ENCODE data around the gene CEACAM3.
"Not testable (repeated sequence)": the region's sequence is repeated elsewhere in the genome, so short reads cannot be mapped to it uniquely, and the experiment has no call there.

DNA sequence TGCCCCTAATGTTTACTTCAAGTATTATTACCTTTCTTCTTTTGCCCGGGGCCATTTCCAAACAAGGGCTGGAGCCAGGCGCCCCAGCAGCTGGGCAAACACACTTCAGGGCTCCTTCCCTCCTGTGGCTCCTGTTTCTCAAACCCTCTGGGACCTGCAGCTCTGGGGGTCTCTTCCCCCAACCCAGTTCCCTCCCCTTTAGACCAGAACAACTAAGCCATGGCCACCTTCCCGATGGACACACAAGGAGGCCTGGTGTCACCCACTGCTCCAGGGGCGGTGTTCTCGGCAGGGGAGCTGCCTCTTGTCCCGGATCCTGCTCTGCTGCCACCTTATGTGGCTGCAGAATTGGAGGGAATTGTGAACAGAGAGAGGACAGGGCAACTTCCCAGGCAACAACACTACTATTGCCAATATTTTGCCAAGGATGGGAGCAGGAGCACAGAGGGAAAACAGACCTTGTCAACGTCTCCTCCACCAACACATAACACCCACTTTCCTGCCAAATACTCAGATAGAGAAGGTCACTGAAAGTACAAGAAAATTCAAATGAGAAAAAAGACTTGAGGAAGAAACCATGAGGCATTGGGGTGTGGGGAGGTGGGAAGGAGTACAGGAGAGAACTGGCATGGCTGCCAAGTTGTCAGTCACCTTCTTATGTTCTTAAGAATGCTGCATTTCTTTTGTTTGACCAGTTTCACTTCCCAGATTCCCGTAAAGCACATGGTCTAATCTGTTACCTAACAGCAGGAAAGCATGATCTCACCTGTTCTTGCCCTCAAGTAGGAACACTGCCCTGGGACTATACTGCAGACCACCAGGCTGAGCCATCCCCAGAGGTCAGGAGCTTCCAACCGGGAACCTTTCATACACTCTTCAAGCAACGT is 45.9 kb upstream of the CEACAM3 start:
- TF ChIP-seq EZH2 (IDR thresholded peaks at IDR 0.05); POLR2AphosphoS5 (IDR thresholded peaks at IDR 0.05; ENCODE audit: borderline replicate concordance, low read depth, low read length): not testable (repeated sequence)

Measured in SK-N-MC (cell line).